NCI-H510A (cell line): ENCODE results near the gene TRAF7.

ENCODE experiments used
- DNase-seq: peaks from one replicate; lab custom pipeline; 2025; lab: John Stamatoyannopoulos, UW

TRAF7 gene

GRCh38 chr16:2216330-2216729 is 60.7 kb downstream of the TRAF7 start:
- DNase-seq: no peak

GRCh38 chr16:2223221-2223941 is 67.8 kb downstream of the TRAF7 start, which contains the start of gene E4F1:
Gene E4F1, plus strand, starts transcription at chr16:2223591. Its CDS starts 23 bp downstream, at chr16:2223614.
- peak; percentile 97 for DNase-seq

- DNase-seq: no peak
Measured at GRCh38 chr16:2223942-2224486, 68.4 kb downstream of the TRAF7 start.

- DNase-seq: no peak
Measured at GRCh38 chr16:2226245-2226793, 70.7 kb downstream of the TRAF7 start.

GRCh38 chr16:2226918-2227317 is 71.3 kb downstream of the TRAF7 start:
- DNase-seq: no peak
